Activated CD8-positive, alpha-beta memory T cell treated with anti-CD3 and anti-CD28 coated beads, Interleukin-2, amount 50 U/mL, for 1 hour (primary cell): ENCODE results near the gene ALAD.
"Not testable (repeated sequence)": the region's sequence is repeated elsewhere in the genome, so short reads cannot be mapped to it uniquely, and the experiment has no call there.

ENCODE experiments used
- DNase-seq: peaks from one replicate; pipeline ENCODE4 v3.0.0-alpha.2; 2020; ENCODE audit errors: extremely low read depth

Gene ALAD

DNA sequence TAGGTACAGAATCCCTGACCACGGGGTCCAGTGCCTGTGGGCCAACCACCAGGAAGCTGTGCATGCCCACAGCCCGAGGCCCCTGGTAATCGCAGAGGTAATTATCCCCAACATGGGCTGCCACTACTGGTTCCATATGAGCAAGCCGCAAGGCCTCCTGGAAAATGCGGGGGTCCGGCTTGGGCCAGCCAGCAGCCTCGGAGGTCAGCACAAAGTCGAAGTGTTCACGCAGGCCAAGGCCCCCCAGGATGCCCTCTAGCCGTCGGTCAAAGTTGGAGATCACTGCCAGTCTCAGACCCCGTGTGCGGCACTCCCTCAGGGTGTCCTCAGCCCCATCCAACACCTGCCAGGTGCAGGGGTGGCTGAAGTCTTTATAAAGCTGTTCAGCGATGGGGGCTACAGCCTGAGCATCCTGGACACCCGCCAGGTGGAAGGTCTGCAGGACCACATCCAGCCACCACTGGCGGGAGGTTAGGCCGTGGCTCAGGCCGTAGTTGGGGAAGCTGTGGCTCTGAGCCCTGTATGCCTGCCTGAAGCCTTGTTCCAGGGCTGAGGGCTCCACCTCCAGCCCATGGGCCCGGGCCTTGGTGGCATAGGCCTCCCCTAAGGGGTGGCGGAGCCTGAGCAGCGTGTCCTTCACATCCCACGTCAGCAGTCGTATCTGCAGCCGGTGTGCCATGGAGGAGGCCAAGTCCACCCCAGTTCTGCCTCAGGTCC, 27.2 kb downstream of the ALAD start:
- DNase-seq = no peak

DNA sequence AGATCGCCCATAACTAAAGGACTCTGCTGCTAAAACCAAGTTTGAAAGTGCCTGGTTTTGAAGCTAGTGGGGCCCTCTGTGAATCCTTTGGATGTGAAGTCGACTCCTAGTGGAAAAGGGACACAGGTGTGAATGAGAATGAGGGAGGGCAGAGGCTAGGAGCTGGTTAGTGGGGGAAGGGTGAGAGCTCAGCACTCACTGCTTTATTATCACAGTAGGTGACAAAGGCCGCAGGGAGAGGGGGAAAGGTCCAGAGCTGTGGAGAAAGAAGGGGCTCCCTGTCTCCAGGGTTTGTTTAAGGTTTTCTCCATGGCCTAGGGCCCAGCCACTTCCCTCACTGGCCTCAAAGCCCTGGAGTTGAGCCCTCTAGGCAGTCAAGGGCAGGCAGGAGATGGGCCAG, 27.8 kb downstream of the ALAD start:
- no peak for DNase-seq

DNA sequence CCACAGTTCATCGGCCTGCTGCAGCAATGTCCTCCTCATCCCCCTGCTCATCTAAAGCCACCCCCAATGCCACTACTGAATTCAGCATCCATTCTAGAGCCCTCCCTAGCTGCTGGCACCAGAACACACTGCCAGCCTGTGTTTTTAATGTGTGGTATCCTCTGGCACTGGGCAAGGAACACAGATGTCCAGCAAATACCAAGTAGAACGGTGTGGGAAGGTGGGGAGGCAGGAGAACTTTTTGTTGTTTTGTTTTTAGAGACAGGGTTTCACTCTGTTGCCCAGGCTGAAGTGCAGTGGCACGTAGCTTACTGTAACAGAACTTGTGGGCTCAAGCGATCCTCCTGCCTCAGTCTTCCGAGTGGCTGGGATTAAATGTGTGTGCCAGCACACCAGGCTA, 29.0 kb downstream of the ALAD start:
- no peak for DNase-seq

DNA sequence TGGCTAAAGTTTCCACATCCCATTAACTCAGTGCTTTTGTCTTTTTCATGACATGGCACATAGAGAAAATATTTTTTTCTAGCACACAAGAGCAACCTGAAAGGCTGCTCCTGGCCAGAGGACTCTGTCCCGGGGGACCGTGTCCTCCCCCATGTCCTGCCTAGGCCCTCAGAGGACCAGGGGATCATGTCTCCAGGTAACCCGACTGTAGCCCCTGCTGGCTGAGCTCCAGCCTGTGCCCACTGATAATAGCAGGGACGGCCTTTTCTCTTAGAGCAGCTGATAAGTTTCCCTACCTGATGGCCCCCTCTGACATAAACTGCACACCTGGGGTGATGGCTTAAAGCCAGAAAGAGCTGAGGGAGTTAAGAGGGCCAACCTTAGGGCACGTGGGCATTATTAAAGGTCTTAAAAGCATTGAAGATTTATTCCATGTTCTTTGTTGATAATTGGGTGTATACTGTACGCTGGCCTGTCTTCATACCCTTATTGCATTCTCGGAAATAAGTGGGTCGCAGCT, 30.2 kb downstream of the ALAD start:
- no peak for DNase-seq

DNA sequence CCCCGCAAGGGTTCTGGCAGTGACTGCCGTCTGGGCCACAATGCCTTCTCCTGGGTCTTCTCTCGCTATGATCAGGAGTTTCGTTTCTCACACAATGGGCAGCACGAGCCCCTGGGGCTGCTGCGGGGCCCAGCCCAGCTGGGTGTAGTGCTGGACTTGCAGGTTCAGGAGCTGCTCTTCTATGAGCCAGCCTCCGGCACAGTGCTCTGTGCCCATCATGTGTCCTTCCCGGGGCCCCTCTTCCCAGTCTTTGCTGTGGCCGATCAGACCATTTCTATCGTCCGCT, 31.3 kb downstream of the ALAD start:
- no peak for DNase-seq

DNA sequence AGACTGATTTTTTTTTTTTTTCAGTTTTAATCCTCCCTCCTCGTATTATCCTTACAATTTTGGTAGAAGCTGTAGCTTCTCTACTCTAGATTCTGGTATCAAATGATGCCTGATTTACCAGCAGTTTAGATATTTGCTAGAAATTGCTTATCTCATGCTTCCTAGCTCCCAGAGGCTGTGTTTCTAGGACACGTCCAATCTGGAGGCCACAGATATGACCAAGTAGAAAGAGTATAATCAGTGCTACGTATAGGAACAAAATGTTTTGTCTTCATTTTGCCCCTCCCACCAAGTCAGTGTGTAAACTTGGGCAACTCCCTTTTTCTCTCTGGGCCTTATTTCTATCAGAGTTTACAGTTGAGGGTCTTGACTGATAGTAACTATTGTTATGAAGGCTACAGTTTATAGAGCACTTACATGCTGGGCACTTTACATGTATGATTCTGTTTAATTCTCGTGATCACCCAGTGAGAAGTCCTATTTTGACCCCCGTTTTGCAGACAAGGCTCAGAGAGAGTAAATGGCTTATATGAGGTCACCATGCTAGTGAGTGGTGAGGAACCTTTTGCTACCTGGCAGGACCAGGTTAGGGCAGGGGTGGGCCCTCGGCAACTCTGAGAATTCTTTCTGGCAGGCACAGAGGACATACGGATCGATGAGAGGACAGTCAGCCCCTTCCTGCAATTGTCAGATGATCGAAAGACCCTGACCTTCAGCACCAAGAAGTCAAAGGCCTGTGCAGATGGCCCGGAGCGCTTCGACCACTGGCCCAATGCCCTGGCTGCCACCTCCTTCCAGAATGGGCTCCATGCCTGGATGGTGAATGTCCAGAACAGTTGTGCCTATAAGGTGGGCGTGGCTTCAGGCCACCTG, 31.9 kb downstream of the ALAD start:
- no peak for DNase-seq

DNA sequence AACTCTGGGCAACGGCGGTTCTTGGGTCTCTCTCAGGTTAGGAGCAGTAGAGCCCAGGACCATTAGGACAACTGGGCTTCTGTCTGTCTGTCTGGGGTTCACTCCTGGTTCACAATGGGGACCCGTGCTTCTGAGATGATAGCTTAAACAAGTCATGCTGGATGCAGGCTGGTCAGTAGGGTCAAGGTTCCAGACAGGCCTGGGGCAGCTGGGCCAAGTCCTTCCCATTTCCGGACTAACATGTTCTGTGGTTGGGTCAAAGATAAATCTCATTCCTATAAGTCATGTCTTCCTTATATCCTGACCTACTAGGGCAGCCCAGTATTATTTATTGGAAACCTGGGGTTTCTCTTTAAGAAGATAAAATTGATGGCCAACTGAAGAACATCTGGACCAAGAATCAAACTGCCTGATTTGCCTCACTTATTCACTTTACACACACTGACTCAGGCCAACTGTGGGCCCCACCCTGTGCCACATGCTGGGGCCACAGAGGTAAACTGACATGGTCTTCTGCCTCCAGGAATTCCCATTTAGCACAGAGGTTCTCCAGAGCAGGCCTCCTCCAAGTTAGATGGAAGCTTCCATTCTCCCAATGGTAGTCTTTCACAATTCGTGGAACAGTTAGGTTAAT, 32.6 kb downstream of the ALAD start:
- no peak for DNase-seq

DNA sequence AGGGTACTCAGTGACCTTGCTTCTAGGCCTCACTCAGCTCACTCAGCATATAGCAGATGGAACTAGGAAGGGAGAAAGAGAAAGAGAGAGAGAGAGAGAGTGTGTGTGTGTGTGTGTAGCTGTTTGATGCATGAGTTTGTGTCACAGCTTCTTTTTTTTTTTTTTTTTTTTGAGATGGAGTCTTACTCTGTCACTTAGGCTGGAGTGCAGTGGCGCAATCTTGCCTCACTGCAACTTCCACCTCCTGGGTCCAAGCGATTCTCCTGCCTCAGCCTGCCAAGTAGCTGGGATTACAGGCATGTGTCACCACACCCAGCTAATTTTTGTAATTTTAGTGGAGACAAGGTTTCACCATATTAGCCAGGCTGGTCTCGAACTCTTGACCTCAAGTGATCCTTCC, 35.4 kb downstream of the ALAD start:
- DNase-seq = not testable (repeated sequence)

DNA sequence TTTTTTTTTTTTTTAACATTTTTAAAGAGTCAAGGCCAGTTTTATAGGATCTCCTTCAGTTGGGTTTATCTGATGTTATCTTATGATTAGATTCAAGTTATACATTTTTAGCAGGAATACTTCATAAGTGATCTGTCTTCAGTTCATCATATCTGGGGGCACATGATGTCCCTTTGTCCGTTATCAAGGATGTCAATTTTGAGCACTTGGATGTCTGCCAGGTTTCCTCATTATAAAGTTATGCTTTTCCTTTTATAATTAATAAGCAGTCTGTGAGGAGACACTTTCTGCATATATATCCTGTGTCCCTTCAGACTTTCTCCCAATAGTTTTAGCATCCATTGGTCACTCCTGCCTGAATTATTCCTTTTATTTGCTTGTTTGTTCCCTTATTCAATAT, 36.1 kb downstream of the ALAD start:
- DNase-seq = no peak

DNA sequence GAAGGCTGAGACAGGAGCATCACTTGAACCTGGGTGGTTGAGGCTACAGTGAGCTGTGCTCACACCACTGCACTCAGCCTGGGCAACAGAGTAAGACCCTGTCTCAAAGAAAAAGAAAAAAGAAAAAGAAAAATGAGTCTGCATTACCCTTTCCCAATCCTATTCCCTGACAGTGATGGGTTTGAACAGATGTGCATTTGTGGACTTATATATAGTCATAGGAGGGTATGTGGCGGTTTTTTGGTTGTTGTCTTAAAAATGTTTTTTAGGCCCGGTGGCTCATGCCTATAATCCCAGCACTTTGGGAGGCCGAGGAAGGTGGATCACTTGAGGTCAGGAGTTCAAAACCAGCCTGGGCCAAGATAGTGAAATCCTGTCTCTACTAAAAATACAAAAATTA, 37.7 kb downstream of the ALAD start:
- DNase-seq = no peak

DNA sequence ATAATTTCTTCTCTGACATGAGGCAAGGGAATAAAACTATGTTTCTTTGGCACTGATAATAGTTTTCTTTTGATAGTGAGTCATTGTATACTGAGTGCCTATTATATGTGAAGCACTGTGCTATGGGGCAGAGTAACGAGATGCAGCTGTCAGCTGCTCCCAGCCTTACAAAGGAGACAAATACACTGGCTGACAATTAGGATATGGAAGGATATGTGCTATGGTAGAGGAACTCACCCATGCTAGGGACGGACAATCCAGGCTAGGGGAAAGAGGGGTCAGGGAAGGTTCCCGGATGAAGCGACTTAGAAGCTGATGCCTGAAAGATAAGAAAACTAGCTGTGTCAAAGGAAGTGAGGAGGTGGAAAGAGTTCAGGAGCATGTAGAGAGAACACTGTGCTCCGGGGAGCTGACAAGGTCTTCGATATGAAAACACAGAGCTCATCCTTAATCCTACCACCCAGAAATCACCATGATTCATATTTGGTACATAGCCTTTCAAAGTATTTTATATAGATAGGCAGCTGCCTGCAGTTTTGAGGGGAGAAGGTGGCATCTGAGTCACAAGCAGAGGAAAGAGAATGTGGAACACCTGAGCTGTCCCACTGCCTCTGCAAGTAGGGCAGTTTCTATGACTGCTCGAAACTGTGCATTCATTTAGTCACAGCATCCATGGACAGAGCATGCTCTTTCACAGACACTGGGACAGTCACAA, 39.6 kb downstream of the ALAD start:
- DNase-seq = no peak

DNA sequence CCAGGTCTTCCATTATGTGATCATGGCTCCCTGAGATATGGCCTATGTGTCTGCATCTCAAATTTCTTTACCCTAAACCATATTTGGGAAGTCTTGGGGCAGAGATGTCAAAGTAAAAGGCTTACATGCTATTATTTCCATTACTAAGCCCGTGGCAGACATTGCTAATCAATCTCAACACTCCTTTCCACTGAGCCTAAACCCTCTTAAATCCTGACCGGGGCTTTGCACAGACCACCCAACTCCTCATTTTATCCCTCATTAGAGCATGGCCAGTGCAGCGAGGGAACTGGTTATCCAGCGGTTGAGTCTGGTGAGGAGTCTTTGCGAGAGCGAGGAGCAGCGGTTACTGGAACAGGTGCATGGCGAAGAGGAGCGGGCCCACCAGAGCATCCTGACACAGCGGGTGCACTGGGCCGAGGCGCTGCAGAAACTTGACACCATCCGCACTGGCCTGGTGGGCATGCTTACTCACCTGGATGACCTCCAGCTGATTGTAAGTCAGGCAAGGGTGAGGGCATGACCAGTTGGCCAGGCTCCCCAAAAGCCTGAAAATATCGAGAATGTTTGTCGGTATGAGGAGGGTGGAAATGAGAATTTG, 40.7 kb downstream of the ALAD start:
- no peak for DNase-seq

DNA sequence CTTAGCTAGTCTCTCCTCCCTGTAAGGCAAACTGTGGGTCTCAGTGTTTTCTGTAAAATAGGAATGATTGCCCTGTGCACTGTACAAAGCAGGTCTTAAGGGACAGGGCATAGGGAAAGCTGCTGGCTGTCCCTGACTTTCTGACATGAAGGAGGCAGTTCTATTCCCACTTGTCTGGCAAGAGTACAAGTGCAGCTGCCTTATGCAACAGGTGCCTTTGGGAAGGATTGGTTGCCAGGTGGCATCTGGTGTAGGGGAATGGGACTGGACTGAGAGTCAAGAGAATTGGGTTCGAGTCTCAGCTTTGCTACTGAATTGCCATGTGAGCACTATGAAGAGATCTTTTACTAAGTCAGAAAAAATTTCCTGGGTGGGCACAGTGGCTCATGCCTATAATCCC, 41.7 kb downstream of the ALAD start:
- no peak for DNase-seq

DNA sequence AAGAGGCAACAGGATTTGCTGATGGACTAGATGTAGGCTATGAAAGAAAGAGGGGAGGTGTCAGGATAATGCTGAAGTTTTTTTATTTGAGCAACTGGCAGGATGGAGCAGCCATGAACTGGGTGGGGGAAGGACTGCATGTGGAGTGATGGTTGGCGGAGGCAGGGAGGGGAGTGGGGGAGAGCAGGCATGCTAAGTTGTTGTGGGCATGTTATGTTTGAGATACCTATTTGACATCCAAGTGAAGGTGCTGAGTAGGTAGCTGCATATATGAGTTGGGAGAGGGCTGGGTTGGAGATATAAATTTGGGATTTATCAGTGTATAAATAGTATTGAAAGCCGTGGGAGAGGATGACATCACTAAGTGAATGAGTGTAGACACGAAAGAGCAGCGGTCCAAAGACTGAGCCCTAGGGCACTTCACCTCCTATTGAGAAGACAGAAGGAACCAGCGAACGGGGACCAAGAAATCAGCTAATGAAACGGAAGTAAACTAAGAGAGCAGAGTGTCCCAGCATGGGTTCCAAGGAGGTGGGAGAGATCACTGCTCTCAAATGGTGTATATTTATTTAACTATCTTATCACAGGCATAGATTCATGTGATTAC, 44.3 kb downstream of the ALAD start:
- no peak for DNase-seq

DNA sequence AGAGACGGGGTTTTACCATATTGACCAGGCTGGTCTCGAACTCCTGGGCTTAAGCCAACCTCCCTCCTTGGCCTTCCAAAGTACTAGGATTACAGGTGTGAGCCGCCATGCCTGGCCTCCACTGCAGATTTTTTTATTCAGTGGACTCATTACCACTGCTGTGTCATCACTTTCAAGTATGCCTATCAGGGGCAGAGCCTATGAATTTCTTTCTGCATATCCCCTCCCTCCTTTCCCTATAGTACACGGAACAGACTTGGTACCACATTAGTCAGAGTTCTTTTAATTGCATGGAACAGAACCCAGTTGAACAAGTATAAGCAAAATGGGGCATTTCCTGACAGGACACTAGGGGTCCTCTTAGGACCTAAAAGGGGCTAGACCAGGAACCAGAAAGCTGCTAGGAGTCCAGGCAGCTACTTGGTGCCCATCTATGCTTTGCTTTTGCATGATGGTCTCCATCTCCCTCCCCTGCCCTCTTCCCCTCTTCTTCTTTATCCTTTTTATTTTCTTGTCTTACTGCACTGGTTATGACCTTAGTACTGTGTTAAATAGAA, 46.0 kb downstream of the ALAD start:
- no peak for DNase-seq

DNA sequence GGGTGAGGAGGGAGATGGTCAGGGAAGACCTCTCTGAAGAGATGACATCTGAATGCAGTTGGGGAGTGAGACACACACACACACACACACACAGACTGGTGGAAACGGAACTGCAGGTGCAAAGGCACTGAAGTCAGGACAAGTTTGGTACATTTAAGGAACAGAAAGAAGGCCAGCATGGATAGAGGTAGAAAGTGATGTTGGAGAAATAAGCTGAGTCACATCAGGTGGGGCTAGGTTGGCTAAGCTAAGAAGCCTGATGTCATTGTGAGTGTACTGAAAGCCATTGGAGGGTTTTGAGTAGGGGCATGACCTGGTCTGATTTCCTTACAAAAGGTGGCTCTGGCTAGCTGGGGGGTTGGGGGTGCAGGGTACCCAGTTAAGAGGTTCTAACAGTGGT, 48.7 kb downstream of the ALAD start:
- no peak for DNase-seq

DNA sequence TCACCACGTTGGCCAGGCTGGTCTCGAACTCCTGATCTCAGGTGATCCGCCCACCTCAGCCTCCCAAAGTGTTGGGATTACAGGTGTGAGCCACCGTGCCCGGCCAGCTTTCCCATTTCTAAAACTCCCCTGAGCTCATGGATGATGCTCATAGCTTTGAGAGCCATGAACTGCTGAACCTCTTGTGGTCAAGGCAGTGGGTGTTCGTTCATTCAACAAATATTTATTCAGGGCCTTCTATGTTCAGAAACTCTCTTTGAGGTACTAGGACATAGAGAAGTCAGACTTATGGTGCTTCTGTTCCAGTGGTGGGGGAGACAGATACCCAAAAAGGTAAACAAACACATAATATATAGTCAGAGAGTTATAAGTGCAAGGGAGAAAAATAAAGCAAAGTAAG, 49.1 kb downstream of the ALAD start:
- DNase-seq = no peak

DNA sequence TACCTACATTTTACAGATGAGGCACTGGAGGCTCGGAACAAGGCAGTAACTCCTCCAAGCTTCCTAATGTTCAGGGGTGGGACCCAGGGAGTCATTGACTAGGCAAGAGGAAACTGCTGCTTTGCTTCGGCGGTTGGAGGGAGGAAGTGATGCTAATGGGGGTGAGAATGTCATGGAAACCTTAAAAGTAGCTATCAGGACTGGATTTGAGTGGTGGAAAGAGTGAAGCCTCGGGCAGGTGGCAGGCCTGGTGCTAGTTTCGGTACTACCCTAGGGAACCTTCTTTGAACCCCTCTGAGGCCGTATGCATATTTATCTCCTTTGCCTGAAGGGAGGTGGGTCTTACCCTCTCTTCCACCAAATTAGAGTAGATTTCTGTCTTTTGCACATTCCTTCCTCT, 50.1 kb downstream of the ALAD start:
- no peak for DNase-seq

DNA sequence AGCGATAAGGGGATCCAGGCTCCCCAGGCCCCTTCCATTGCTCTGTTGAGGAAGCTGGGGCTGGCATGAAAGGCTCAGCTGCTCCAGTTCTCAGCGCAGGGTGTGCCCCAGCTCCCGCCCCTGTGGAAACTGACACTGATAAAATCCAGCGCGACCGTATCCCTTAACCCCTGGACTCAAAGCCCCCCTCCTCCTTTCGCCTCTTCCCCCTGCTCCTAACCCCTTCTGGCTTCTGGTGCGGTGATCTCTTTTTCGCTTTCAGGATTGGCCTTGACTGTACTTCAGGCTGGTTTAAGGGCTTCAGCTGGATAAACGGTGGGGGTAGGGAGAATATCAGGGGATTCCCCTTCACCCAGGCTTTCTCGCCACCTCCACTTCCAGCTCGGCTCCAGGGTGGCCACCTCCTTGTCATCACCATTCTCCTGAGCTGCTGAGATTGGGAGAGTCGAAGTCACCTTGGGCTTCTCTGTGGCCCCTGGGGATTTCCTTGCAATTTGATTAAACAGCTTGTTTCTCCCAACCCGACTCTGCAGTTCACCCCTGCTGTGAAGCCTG, 50.9 kb downstream of the ALAD start:
- DNase-seq = no peak

DNA sequence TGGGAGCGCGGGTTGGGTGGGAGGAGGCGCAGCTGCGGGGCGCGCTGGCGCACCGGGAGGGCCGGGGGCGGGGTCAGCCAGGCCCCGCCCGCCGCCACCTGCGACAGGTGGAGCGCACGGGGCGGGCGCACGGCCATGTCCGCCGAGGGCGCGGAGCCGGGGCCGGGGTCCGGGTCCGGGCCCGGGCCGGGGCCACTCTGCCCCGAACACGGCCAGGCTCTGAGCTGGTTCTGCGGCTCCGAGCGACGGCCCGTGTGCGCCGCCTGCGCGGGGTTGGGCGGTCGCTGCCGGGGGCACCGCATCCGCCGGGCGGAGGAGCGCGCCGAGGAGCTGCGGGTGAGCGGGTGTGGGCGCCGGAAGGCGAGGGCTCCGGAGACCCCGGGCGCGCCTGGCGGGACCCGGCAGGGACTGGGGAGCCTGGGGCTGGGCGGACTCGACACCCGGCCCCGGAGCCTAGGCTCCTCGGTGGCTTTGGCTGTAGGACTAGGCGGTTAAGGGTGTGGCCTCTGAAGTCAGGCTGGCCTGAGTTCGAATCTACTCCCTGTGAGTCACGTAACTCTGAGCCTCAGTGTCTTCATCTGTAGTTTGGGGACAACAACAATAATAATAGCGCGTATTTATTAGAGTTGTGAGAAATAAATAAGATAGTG, 51.5 kb downstream of the ALAD start, which contains the start of gene BSPRY:
TSS of gene BSPRY (plus strand) at position 97 of the 650 bp plus-strand sequence. CDS start at position 136, 39 bp downstream.
- no peak for DNase-seq
